Stomach smooth muscle (tissue), 2 donors: ENCODE results near the gene TRPV4.
"Not testable (repeated sequence)": the region's sequence is repeated elsewhere in the genome, so short reads cannot be mapped to it uniquely, and the experiment has no call there.

Experiments used
- H3K27ac ChIP-seq: one replicate; pipeline ENCODE4 v1.7.0; 2013; ENCODE audit warnings: mild to moderate bottlenecking, low read length, inconsistent platforms
- H3K27me3 ChIP-seq, 2 donors: one replicate each; pipeline ENCODE4 v1.7.0; 2013; ENCODE audit warnings: low read length in 2 of 2; ENCODE audit not compliant: insufficient read depth in 2 of 2, control insufficient read depth in 1 of 2
- H3K36me3 ChIP-seq, 2 donors: one replicate each; pipeline ENCODE4 v1.7.0; 2013; ENCODE audit warnings: low read length in 2 of 2; ENCODE audit not compliant: control insufficient read depth in 2 of 2, insufficient read depth in 2 of 2
- H3K4me1 ChIP-seq: one replicate; pipeline ENCODE4 v1.7.0; 2013; ENCODE audit warnings: low read length; ENCODE audit not compliant: control insufficient read depth, insufficient read depth
- H3K4me3 ChIP-seq, 2 donors: one replicate each; pipeline ENCODE4 v1.7.0; 2013; ENCODE audit warnings: low read length in 2 of 2
- H3K9ac ChIP-seq, 2 donors: one replicate each; pipeline ENCODE4 v1.7.0; 2013; ENCODE audit warnings: low read length in 2 of 2, mild to moderate bottlenecking in 1 of 2
- H3K9me3 ChIP-seq, 2 donors: one replicate each; pipeline ENCODE4 v1.7.0; 2013; ENCODE audit warnings: low read length in 2 of 2; ENCODE audit not compliant: control insufficient read depth in 2 of 2
- donor health status: healthy.
- donor health status: Pancreatic carcinoma.

The TRPV4 gene

DNA sequence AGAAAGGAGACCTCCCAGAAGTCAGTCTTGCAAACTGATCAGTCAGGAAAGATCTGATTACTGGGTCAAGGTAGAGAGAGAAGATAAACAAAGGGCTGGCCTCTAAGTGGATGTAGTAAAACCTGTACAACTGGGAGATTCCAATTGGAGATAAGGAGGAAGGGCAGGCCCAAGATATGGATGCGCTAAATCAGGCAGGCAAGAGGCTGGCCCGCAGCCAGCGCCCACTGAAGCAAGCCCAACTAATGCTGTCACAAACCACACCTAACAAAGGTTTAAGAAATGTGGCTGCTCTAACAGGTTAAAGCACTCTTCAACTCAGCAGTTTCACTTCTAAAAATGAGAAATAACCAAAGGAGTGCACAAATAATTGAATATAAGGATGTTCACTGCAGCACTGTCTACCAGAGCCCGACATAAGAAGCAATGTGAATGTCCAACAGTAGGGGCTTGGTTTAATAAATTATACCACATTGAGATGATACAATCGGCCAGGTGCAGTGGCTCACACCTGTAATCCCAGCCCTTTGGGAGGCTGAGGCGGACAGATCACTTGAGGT, 42.5 kb upstream of the TRPV4 start:
- Histone ChIP-seq H3K27ac (no peak overlapping the region), H3K9me3 (no peaks in the 10 kb centered on the region), H3K4me1 (peaks cover 20% of the 10 kb centered on the region), H3K9ac (no peak overlapping the region), H3K36me3 (peaks cover 0 to 2% of the 10 kb centered on the region in 2 donors), H3K27me3 (no peaks in the 10 kb centered on the region), H3K4me3 (no peak overlapping the region)

GRCh38 chr12:109873653-109874052, 40.5 kb upstream of the TRPV4 start:
- Histone ChIP-seq H3K4me1 (peaks cover 8% of the 10 kb centered on the region), H3K27ac (no peak overlapping the region), H3K4me3 (no peak overlapping the region)

DNA sequence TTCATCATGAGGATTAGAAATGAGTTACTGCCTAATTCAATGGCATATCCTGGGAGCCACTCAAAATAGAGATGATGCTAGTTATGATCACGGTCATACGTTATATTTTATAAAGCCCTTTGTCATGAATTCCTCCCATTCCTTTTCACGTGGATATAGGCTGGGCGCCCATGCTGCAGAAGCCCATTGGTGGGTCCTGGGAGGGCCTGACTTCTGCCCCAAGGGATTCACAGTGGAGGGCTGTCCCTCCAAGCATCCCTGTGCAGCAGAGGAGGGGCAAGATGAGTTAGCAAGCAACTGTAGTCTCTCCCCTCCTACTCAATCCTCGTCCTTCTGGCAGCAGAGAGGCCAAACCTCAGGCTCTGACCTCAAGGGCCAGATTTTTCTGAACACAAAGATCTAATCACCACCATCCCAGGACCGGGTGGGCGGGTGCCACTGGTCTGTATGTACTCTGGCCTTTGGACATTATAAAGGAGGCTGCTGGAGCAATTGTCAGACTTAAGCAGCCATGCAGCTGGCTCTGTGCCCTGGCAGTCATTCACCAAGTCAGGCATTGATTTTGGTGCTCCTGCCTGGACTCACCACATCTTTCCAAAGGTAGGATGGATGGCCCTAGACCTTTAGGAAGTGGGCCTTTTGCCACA, 38.6 kb upstream of the TRPV4 start:
- Histone ChIP-seq H3K4me1 (no peaks in the 10 kb centered on the region), H3K36me3 (peaks cover 0 to 2% of the 10 kb centered on the region in 2 donors), H3K4me3 (no peak overlapping the region), H3K9ac (no peak overlapping the region), H3K27ac (no peak overlapping the region), H3K9me3 (no peaks in the 10 kb centered on the region), H3K27me3 (no peaks in the 10 kb centered on the region)

More at GRCh38 chr12:109873653-109874052, 40.5 kb upstream of the TRPV4 start:
- no peaks in the 10 kb centered on the region for H3K27me3 ChIP-seq
- no peak overlapping the region for H3K9ac ChIP-seq
- peaks cover 0 to 2% of the 10 kb centered on the region in 2 donors for H3K36me3 ChIP-seq
- H3K9me3 ChIP-seq, result no peaks in the 10 kb centered on the region

DNA sequence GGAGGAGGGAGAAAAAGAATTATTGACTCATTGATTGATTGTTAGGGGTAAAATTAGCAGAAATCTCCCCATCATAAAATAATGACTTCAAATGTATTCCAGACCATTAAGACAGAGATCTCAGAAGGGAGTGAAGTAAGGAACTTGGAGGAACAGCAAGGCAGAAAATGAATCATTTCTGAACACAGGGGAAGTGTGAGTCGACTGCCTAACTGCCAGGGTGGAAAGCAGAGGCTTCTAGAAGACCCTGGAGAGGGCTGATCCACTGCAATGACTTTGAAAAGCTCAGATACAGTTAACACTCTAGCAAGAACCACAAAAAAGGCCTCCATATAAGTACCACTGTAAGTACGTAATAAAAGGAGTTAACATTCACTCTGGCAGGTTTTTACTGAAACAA, 37.5 kb upstream of the TRPV4 start:
- Histone ChIP-seq H3K4me1 (no peaks in the 10 kb centered on the region), H3K9ac (no peak overlapping the region), H3K9me3 (no peaks in the 10 kb centered on the region), H3K4me3 (no peak overlapping the region), H3K27me3 (no peaks in the 10 kb centered on the region), H3K36me3 (peaks cover 0 to 2% of the 10 kb centered on the region in 2 donors), H3K27ac (no peak overlapping the region)

GRCh38 chr12:109868182-109869051, 35.2 kb upstream of the TRPV4 start:
- H3K4me1 ChIP-seq, result peaks cover 4% of the 10 kb centered on the region
- H3K9me3 ChIP-seq, result no peaks in the 10 kb centered on the region
- H3K4me3 ChIP-seq, result no peak overlapping the region
- H3K9ac ChIP-seq, result no peak overlapping the region
- H3K36me3 ChIP-seq, result peaks cover 0 to 2% of the 10 kb centered on the region in 2 donors
- H3K27me3 ChIP-seq, result no peaks in the 10 kb centered on the region
- no peak overlapping the region for H3K27ac ChIP-seq

DNA sequence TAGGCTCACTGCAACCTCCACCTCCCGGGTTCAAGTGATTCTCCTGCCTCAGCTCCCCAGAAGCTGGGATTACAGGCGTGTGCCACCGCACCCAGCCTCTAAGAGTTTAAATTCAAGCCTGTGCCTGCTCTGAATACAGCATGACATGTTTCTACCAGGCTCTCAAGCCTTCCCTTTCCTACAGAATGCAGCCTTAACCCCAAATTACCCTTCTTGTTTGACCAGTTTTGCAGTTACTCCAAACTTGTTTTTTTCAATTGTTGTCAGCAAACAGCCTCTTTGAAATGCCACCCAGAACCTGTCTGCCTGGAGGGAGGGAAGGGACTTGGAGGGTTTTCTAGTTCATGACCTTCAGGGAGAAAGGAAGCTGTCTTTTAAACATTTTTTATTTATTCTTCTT, 31.7 kb upstream of the TRPV4 start:
- peaks cover 4% of the 10 kb centered on the region for H3K4me1 ChIP-seq
- no peaks in the 10 kb centered on the region for H3K9me3 ChIP-seq
- H3K9ac ChIP-seq, result no peak overlapping the region
- H3K4me3 ChIP-seq, result no peak overlapping the region
- H3K27me3 ChIP-seq, result no peaks in the 10 kb centered on the region
- peaks cover 0 to 7% of the 10 kb centered on the region in 2 donors for H3K36me3 ChIP-seq
- H3K27ac ChIP-seq, result no peak overlapping the region

- H3K4me3 ChIP-seq, result no peak overlapping the region
- peaks cover 0 to 7% of the 10 kb centered on the region in 2 donors for H3K36me3 ChIP-seq
- H3K27me3 ChIP-seq, result no peaks in the 10 kb centered on the region
- H3K9ac ChIP-seq, result no peak overlapping the region
- peaks cover 4% of the 10 kb centered on the region for H3K4me1 ChIP-seq
- no peak overlapping the region for H3K27ac ChIP-seq
- H3K9me3 ChIP-seq, result no peaks in the 10 kb centered on the region
Measured at GRCh38 chr12:109863847-109864712, 30.9 kb upstream of the TRPV4 start.

- not testable (repeated sequence) for H3K4me1 ChIP-seq, H3K27ac ChIP-seq, H3K4me3 ChIP-seq, H3K9ac ChIP-seq, H3K9me3 ChIP-seq, H3K27me3 ChIP-seq
- H3K36me3 ChIP-seq, result peaks cover 12 to 17% of the 10 kb centered on the region in 2 donors
Measured at GRCh38 chr12:109862491-109862890, 29.3 kb upstream of the TRPV4 start.

DNA sequence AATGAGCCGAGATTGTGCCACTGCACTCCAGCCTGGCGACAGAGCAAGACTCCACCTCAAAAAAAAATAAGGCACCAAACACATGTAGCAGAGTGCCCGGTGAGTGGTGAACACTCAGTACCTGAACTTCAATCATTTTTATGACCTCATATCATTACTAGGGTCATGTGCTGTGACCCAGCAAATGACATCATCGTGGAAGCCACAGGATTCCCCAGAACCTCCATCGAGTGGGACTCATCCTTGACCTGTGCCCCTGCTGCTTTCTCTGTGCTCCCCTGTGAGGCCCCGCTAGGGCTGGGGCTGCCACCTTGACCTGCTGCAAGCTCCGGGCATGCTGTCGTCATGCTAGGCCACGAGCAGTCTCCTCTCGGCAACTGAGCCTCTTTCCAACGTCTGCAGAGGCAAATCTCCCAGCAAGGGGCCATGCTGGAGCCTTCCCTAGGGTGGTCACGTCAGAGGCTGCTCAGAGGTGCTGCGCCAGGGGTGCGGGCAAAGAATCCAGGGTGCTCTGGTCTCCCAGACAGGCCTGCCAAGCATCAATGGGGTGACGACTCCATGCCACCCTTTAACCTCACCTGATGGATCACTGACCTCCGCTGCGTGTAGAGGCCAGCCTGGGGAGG, 28.6 kb upstream of the TRPV4 start:
- Histone ChIP-seq H3K4me3 (no peak overlapping the region), H3K36me3 (peaks cover 19 to 21% of the 10 kb centered on the region in 2 donors), H3K4me1 (peaks cover 4% of the 10 kb centered on the region), H3K27ac (no peak overlapping the region), H3K9me3 (no peaks in the 10 kb centered on the region), H3K27me3 (no peaks in the 10 kb centered on the region), H3K9ac (no peak overlapping the region)

GRCh38 chr12:109860977-109861376, 27.8 kb upstream of the TRPV4 start:
- Histone ChIP-seq H3K9ac (no peak overlapping the region), H3K9me3 (no peaks in the 10 kb centered on the region), H3K27me3 (no peaks in the 10 kb centered on the region), H3K4me1 (peaks cover 4% of the 10 kb centered on the region), H3K4me3 (no peak overlapping the region), H3K36me3 (peaks cover 24 to 25% of the 10 kb centered on the region in 2 donors), H3K27ac (no peak overlapping the region)
